Suprapubic skin (tissue), 4 donors: ENCODE data around the gene A2ML1. TPM values are rescaled to one million over a fixed set of nuclear protein-coding genes. Genes with fewer than 3 reads are reported as not detected.
"Not testable (repeated sequence)": the region's sequence is repeated elsewhere in the genome, so short reads cannot be mapped to it uniquely, and the experiment has no call there.

Experiments
- DNase-seq, 2 donors: peaks; one replicate each; pipeline ENCODE4 v3.0.0-alpha.2; 2019; ENCODE audit warnings: low spot score in 2 of 2
- H3K27ac ChIP-seq: fragments of 200-600 bp; sonication (generic); one replicate; pipeline ENCODE4 v1.5.1; 2019
- H3K27me3 ChIP-seq: fragments of 200-600 bp; sonication (generic); one replicate; pipeline ENCODE4 v1.5.1; 2019
- H3K36me3 ChIP-seq: fragments of 200-600 bp; sonication (generic); one replicate; pipeline ENCODE4 v1.5.1; 2019
- H3K4me1 ChIP-seq: fragments of 200-600 bp; sonication (generic); one replicate; pipeline ENCODE4 v1.5.1; 2019
- H3K4me3 ChIP-seq: fragments of 200-600 bp; sonication (generic); one replicate; pipeline ENCODE4 v1.5.1; 2019; ENCODE audit warnings: mild to moderate bottlenecking
- H3K9me3 ChIP-seq: fragments of 200-600 bp; sonication (generic); one replicate; pipeline ENCODE4 v1.5.1; 2019
- EP300 ChIP-seq: sonication (generic); formaldehyde crosslinking; IDR thresholded peaks from one replicate; pipeline ENCODE4 v1.6.1; 2017; ENCODE audit warnings: antibody characterized with exemption
- POLR2A ChIP-seq, 2 donors: fragments of 450-650 bp; IDR thresholded peaks; one replicate each; pipeline ENCODE4 v1.6.1; 2017; ENCODE audit warnings: antibody characterized with exemption in 2 of 2, mild to moderate bottlenecking in 2 of 2, moderate library complexity in 2 of 2
- POLR2AphosphoS5 ChIP-seq, 3 donors: sonication (generic); formaldehyde crosslinking; IDR thresholded peaks; one replicate each; pipeline ENCODE4 v1.6.1; 2017; ENCODE audit warnings: antibody characterized with exemption in 3 of 3
- WGBS: methylation state at CpG from one replicate; pipeline ENCODE4 v1.1.5; 2018; 5-methylcytosine and 5-hydroxymethylcytosine counted together
- total RNA-seq, 4 donors: library from RNA; depleted of rRNA; stranded (reverse); fragments of >200 nt; gene quantifications; one replicate each; pipeline ENCODE4 v1.1.0, GENCODE V29; 2016
- TF ChIP-seq, protein P1 (sequence below), 2 donors: fragments of 200-600 bp in 1 of 2; fragments of 450-650 bp in 1 of 2; sonication (generic) in 1 of 2; IDR thresholded peaks; one replicate each; pipeline ENCODE4 v1.5.1; 2016 to 2019; ENCODE audit warnings: antibody characterized with exemption in 2 of 2, mild to moderate bottlenecking in 1 of 2, moderate library complexity in 1 of 2

The A2ML1 gene
- total RNA-seq, 4 donors from 2014 or later: 166 to 268 (median 218) TPM

- H3K9me3 ChIP-seq: no peaks in the 10 kb centered on the region
- DNase-seq: no peak
- 81% methylated on average over 5 of the region's 5 CpGs for WGBS
- H3K4me1 ChIP-seq: no peaks in the 10 kb centered on the region
- no peak overlapping the region for H3K27ac ChIP-seq
- no peaks in the 10 kb centered on the region for H3K27me3 ChIP-seq
- H3K4me3 ChIP-seq: no peak overlapping the region
- TF ChIP-seq POLR2A (IDR thresholded peaks at IDR 0.05) (no peak), EP300 (no peak), POLR2AphosphoS5 (IDR thresholded peaks at IDR 0.05) (no peak)
- TF ChIP-seq, protein P1, sequence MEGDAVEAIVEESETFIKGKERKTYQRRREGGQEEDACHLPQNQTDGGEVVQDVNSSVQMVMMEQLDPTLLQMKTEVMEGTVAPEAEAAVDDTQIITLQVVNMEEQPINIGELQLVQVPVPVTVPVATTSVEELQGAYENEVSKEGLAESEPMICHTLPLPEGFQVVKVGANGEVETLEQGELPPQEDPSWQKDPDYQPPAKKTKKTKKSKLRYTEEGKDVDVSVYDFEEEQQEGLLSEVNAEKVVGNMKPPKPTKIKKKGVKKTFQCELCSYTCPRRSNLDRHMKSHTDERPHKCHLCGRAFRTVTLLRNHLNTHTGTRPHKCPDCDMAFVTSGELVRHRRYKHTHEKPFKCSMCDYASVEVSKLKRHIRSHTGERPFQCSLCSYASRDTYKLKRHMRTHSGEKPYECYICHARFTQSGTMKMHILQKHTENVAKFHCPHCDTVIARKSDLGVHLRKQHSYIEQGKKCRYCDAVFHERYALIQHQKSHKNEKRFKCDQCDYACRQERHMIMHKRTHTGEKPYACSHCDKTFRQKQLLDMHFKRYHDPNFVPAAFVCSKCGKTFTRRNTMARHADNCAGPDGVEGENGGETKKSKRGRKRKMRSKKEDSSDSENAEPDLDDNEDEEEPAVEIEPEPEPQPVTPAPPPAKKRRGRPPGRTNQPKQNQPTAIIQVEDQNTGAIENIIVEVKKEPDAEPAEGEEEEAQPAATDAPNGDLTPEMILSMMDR (IDR thresholded peaks at IDR 0.05): no peak
- no peaks in the 10 kb centered on the region for H3K36me3 ChIP-seq
Observed at GRCh38 chr12:8796831-8797626, 25.4 kb upstream of the A2ML1 start.

- not testable (repeated sequence) for H3K36me3 ChIP-seq, H3K27ac ChIP-seq, H3K4me3 ChIP-seq, H3K9me3 ChIP-seq, H3K4me1 ChIP-seq, H3K27me3 ChIP-seq, DNase-seq
- 93% methylated on average over 3 of the region's 3 CpGs for WGBS
Observed at GRCh38 chr12:8801213-8801612, 21.2 kb upstream of the A2ML1 start.

DNA sequence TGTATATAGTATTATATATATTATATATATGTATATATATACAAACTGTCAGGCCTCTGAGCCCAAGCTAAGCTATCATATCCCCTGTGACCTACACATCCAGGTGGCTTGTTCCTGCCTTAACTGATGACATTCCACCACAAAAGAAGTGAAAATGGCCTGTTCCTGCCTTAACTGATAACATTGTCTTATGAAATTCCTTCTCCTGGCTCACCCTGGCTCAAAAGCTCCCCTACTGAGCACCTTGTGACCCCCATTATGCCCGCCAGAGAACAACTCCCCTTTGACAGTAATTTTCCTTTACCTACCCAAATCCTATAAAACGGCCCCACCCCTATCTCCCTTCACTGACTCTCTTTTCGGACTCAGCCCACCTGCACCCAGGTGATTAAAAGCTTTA, 17.6 kb upstream of the A2ML1 start:
- H3K4me3 ChIP-seq, DNase-seq, H3K27me3 ChIP-seq, H3K9me3 ChIP-seq, H3K36me3 ChIP-seq, H3K4me1 ChIP-seq, H3K27ac ChIP-seq: not testable (repeated sequence)
- WGBS: 93% methylated on average over 3 of the region's 3 CpGs

DNA sequence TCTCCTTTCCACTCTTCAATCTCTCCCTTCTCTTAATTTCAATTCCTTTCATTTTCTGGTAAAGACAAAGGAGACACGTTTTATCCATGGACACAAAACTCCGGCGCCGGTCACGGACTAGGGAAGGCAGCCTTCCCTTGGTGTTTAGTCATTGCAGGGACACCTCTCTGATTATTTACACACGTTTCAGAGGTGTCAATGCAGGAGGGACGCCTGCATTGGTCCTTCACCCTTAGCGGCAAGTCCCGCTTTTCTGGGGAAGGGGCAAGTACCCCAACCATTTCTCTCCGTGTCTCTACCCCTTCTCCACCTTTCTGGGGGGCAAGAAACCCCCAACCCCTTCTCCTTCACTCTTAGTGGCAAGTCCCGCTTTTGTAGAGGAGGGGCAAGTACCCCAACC, 16.9 kb upstream of the A2ML1 start:
- not testable (repeated sequence) for H3K4me3 ChIP-seq, H3K27me3 ChIP-seq, H3K36me3 ChIP-seq, DNase-seq, H3K27ac ChIP-seq, H3K4me1 ChIP-seq, H3K9me3 ChIP-seq
- 96% methylated on average over 11 of the region's 11 CpGs for WGBS

- not testable (repeated sequence) for H3K36me3 ChIP-seq, H3K9me3 ChIP-seq, H3K4me3 ChIP-seq, H3K4me1 ChIP-seq, H3K27ac ChIP-seq, H3K27me3 ChIP-seq, DNase-seq
- 82% methylated on average over 11 of the region's 11 CpGs for WGBS
Observed at GRCh38 chr12:8807084-8807483, 15.3 kb upstream of the A2ML1 start.

- DNase-seq, H3K4me1 ChIP-seq, H3K4me3 ChIP-seq, H3K27ac ChIP-seq, H3K27me3 ChIP-seq, H3K9me3 ChIP-seq, H3K36me3 ChIP-seq: not testable (repeated sequence)
- 84% methylated on average over 7 of the region's 7 CpGs for WGBS
Observed at GRCh38 chr12:8810112-8810511, 12.3 kb upstream of the A2ML1 start.

DNA sequence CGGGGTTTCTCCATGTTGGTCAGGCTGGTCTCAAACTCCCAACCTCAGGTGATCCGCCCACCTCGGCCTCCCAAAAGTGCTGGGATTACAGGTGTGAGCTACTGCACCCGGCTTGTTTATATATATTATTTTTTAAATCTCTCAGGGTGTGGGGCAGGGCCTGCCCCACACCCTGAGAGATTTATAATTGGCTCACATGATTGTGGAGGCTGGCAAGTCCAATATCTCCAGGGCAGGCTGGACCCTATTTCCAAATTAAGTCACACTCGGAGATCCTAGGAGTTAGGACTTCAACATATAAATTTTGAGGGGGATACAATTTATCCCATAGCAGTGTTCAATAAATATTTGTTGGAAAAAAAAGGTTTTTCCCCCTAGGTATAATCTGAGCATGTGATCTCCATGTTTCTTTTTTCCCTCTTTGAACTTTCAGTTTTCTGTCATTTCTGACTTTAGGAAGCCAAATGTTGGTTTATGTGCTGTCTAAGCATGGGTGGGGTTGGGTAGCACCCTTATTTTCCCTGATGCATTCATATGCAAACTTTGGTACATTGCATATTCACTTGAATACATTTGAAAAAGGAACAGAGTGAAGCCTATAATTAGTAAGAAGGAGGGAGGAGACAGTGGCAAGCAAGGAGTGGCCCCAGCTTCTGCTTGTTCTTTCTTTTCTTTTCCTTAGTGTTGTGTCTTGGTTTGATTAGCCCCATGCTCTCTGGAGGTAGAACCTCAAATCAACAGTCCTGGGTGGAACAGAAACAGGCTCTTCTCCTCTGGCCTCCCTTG, 8.7 kb upstream of the A2ML1 start:
- Histone ChIP-seq H3K27ac (no peak overlapping the region), H3K4me3 (no peak overlapping the region), H3K9me3 (no peaks in the 10 kb centered on the region), H3K4me1 (peaks cover 21% of the 10 kb centered on the region), H3K27me3 (no peaks in the 10 kb centered on the region), H3K36me3 (no peaks in the 10 kb centered on the region)
- no peak for TF ChIP-seq EP300
- TF ChIP-seq POLR2AphosphoS5 (IDR thresholded peaks at IDR 0.05): no peak
- TF ChIP-seq POLR2A (IDR thresholded peaks at IDR 0.05): no peak
- TF ChIP-seq, protein P1 (IDR thresholded peaks at IDR 0.05): no peak
- DNase-seq: no peak
- WGBS: 57% methylated on average over 5 of the region's 5 CpGs
